Measurements from ENCODE around the gene ANXA9.

DNA sequence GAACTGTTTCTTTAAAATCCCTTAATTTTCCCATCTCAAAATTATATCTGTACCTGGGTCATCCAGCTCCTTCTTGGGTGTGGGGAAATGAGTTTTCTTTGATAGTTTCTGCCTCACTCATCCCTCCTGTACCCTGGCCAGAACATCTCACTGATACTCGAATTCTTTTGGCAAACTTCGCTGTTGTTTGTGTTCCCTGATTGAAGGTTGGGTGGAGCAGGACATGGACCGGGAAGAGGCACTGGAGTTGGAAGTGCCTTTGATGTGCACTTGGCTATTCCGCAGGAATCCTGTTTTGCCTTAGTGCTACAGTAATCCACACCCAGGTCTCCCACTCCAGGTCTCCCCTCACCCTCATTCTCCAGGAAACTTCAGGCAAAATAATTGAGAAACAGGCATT lies 13.4 kb downstream of the ANXA9 start:
- TF ChIP-seq EZH2 (IDR thresholded peaks at IDR 0.05; ENCODE audit: insufficient read depth, low read length) = no peak
- TF ChIP-seq, protein P1, sequence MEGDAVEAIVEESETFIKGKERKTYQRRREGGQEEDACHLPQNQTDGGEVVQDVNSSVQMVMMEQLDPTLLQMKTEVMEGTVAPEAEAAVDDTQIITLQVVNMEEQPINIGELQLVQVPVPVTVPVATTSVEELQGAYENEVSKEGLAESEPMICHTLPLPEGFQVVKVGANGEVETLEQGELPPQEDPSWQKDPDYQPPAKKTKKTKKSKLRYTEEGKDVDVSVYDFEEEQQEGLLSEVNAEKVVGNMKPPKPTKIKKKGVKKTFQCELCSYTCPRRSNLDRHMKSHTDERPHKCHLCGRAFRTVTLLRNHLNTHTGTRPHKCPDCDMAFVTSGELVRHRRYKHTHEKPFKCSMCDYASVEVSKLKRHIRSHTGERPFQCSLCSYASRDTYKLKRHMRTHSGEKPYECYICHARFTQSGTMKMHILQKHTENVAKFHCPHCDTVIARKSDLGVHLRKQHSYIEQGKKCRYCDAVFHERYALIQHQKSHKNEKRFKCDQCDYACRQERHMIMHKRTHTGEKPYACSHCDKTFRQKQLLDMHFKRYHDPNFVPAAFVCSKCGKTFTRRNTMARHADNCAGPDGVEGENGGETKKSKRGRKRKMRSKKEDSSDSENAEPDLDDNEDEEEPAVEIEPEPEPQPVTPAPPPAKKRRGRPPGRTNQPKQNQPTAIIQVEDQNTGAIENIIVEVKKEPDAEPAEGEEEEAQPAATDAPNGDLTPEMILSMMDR (IDR thresholded peaks at IDR 0.05; ENCODE audit: insufficient read depth, low read depth, low read length) = no peak

Measured in astrocyte (in vitro differentiated cells and primary cell).